GOT3 (cell line): ENCODE measurements around the gene PACRG.

Source experiments
- DNase-seq: peaks from one replicate; lab custom pipeline; 2025; ENCODE audit warnings: mixed read lengths; lab: John Stamatoyannopoulos, UW

The PACRG gene

DNA sequence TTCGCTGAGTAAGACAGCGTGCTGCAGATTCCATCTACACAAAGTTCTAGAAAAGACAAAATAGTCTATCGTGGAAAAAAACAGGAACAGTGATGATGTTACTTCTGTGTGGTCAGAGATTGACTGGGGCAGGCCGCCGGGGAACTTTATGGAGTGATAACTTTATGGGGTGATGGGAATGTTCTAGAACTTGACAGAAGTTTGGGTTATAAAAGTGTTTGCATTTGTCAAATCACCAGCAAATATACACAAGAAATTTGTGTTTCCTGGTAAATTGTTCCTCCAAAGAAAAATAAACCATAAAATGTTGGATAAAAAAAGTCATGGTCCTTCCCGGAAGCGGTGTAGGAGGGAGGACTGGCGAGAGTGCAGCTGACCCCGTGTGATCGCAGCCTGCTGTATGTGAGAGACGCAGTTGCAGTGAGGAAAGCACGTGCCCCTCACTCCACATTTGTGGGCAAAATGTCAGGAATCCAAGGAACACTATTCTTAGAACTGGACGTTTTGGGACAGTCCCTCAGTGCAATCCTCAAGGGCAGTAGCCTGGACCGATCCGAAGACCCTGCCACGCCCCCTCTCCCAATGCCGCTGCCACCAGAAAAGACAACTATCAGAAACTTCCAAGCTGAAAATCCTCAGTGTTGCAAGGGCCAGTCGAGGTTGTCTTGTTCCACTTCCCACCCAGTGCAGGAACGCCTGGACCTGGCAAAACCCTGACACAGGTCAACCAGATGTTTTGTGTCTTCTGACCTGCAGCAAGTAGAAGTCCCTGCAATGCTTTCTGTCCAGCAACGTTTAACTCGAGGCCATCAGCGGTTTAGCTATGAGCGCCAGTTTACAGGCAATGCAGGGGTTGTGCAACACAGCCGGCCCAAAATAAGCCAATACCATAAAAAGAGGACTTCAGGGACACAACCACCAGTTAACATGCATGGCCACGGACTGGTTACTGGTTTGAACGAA lies 606.2 kb downstream of the PACRG start:
- DNase-seq: no peak

DNA sequence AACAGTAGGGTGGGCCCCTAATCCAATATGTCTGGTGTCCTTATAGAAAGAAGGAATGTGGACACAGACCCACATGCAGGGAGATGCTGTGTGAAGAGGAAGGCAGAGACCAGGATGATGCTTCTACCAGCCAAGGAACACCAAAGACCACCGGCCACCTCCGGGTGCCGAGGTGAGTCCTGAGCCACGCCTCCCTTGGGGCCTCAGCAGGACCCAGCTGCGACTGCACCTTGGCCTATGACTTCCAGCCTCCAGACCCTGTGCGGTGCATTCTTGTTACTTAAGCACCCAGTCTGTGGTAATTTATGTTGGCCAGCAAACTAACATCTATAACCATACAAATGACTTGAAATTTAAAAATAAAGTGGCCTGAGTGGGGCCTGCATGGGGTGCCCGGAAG lies 607.3 kb downstream of the PACRG start:
- no peak for DNase-seq

- DNase-seq: no peak
These were observed 608.1 kb downstream of the PACRG start for GRCh38 chr6:163335671-163336545.

GRCh38 chr6:163336961-163337360 lies 609.2 kb downstream of the PACRG start:
- DNase-seq: no peak

DNA sequence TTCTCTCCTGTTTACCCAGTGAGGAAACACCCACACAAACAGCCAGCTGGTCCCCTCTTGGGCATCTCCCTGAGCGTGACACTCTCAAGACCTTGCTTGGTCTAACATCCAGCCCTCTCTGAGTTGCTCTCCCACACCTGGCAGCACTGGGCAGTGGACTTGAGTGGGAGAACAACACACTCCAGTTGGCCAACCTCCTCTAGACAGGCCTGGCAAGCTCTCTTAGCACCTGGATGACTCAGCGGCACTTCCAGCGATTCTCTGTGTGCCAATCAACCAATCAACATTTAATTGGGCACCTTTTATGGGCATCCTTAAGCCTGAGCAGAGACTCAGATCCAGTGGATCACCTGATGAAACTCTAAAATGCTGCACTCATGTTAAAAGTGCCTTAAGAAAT lies 610.2 kb downstream of the PACRG start:
- no peak for DNase-seq

DNA sequence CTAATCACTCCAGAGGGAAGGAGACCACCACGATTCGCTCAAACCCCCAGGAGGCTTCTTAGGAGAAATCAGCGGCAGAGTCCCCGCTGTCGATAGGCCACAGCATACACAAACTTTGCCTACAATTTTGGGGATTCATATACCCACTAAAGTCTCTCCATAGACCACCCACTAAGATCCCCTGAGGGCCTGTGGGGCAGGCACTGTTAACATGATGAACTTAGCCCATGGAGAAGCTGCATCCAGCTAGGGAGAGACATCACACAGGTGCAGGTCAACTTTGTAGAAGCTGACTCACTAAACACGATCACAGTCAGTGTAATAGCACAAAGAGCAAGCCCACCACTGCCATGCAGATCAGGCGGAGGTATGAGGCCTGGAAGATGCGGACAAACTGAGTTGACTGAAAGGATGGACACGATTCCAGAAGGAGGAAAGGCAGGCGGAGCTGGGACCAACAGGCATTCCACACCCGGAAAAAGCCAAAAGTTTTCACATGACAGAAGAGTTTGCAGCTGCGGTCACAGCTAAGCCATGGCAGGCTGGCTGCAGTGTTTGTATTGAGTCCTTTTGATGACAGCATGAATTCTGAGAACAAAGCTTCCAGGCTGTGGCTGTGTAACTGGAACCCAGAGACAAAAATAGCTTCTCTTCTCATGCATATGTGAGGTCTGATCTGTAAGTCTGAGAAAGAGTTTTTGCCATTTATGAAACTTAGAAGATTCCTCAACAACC lies 611.1 kb downstream of the PACRG start:
- no peak for DNase-seq

DNA sequence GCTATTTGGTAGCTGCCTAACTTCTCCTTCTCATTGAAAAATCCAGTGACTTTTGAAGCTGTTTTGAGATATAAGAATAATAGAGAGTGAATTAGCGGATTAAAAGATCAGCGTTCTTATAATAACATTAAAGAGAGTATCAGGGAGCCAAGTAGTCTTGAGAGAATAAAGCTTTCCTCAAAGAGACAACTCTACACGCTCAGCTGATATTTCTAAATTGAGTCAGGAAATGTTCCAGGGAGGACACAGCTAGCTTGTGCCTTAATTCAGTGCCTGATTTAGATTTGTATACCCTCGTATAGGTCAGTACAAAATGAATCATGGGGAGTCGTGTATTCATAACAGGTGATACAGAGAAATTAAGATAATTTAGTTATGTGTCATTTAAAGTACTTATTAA lies 611.7 kb downstream of the PACRG start:
- no peak for DNase-seq

- no peak for DNase-seq
These were observed 612.6 kb downstream of the PACRG start for GRCh38 chr6:163340201-163340887.

GRCh38 chr6:163341224-163342061 lies 613.7 kb downstream of the PACRG start:
- no peak for DNase-seq

- DNase-seq: no peak
These were observed 615.1 kb downstream of the PACRG start for GRCh38 chr6:163342571-163343539.

DNA sequence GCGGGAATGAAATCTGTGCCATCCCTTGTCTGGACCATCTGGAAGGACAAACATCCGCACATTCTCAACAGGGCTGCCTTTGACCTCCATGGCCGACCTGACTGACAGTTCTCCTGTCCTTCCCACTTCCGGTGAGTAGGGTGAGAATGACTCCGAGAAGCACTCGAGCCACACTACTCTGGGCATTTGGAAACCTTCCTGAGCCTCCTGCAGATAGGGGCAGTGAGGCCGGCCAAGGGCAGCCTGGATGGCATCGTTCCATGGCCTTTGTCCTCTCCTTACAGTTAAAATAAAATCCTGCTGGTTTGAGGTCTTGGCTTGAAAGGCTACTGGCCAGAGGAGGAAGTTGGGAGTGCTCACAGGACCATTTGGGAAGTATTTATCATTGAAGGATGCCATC lies 615.8 kb downstream of the PACRG start:
- no peak for DNase-seq

DNA sequence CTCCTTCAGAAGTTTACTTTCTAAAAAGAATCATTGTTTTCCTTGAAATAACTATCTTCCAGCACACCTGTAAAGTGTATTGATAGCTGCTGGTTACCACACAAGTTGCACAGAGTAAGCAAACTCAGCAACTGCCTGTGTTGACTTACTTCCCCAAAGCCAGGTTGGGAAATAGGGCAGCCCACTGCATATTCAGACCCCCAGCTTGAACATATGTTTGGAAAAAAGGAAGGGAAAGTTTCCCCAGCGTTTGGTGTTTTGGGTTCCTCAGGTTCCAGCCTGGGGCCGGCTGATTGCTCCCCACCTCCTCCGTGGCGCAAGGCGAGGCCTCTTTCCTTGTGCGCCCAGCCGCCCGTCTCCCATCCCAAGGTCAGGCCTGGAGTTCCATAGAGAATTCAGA lies 616.6 kb downstream of the PACRG start:
- no peak for DNase-seq

DNA sequence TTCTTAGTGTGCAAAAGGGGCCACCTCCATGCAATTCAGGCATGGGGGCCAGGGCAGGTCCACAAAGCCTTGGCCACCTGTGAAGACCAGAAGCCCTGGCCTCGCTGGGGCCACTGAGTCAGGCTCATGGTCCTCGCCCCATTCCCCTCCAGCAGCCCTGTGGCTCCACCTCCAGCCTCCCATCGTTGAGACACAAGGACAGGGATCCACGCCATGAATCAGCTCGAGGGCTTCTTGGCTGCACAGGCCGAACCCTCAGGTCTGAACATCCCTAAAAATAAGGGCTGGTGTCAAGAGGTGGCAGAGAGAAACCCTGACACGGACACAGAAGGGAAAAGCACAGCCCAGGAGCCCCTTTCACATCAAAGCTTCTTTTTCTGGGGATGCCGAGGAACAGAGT lies 618.2 kb downstream of the PACRG start:
- no peak for DNase-seq

DNA sequence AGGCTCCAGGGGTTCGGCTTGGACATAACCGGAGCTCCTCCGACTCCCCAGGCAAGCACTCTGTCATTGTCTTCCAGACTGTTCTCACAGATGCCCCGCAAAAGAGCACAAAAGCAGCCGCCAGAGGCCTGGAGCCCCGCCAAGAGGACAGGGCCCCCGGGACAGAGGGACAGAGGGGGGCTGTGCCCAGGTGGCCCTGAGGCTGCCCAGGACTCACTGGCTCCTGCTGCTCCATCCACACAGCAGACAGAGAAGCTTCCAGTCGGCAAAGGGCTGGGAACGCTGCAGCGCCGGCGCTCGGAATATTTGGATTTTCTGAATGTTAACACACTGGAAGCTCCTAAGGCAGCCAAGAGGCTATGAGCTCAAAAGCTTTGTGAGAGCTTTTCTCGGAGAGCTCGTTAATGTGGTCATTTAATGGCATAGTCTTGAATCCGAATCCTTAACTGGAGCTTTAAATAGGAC lies 618.8 kb downstream of the PACRG start:
- no peak for DNase-seq

GRCh38 chr6:163347021-163347446 lies 619.3 kb downstream of the PACRG start:
- no peak for DNase-seq

DNA sequence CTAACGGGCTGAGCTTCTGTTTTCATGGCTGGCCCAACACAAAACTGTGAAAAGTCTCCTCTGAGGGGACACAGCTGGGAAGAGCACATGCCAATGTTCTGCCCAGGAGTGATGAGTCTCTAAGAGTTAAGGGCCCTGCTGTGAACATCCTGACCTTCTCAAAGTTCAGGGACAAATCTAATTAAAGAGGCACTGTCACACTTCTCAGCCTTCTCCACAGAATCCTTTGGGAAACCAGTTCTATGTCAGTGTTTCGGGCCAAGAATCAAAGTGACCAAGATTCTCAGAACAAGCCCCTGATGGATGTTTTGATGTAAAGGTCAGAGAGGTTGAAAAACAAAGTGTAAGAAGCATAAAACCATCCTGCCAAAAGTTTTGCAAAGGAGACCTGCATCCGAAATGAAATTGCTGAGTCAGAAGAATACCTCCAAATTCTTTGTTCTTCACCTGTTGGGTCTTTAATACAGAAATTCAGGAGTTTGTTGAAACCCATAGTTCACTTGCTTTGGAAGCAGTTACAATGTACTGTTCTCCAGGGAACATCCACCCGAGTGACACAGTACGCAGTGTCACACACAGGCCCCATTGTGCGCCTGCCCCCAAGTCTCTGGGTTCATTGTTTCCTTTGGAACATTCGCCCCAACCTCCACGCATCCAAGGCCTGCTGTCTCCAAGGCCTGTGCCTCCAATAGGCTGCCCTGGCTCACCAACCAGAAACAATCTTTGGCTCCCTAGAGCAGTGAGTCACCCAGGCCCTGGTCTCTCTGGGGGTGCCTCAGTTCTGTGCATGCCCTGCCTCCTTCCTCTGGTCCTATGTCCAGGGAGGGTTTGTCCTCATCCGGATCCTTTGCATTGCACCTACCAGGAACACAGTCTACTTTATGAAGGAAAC lies 621.3 kb downstream of the PACRG start:
- no peak for DNase-seq

DNA sequence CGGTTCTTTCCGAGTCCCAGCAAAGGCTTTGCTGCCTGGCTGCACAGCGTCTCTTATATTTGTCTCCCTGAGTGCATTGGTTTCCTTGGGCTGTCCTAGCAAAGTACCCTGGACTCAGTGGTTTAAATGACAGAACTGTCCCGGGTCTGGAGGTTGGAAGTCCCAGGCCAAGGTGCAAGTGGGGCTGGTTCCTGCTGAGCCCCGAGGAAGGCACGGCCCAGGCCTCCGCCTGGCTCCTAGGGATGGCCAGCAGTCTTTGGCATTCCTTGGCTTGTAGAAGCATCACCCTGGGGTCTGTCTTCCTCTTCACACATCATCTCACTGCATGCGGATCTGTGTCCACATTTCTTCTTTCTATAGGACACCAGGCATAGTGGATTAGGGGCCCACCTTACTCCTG lies 621.9 kb downstream of the PACRG start:
- DNase-seq: no peak

GRCh38 chr6:163351013-163351412 lies 623.2 kb downstream of the PACRG start:
- no peak for DNase-seq
